HL-60 (cell line): ENCODE results near the gene HEXD.
"Not testable (repeated sequence)": the region's sequence is repeated elsewhere in the genome, so short reads cannot be mapped to it uniquely, and the experiment has no call there.

Experiments
- DNase-seq, 2 experiments: peaks; one replicate each; pipeline ENCODE4 v3.0.0-alpha.2; 2010 to 2020; ENCODE audit warnings: low read depth in 1 of 2, low spot score in 1 of 2
- H3K27ac ChIP-seq: fragments of 250-450 bp; sonication (Bioruptor Pico); replicated peaks from 2 replicates; pipeline ENCODE4 v1.5.1; 2020; ENCODE audit warnings: mild to moderate bottlenecking, moderate library complexity
- H3K27me3 ChIP-seq: fragments of 250-450 bp; sonication (Bioruptor Pico); 2 replicates; pipeline ENCODE4 v1.5.1; 2021; ENCODE audit warnings: mild to moderate bottlenecking, moderate library complexity; ENCODE audit not compliant: insufficient read depth, poor library complexity, severe bottlenecking
- H3K4me3 ChIP-seq: replicated peaks from 2 replicates; pipeline ENCODE4 v1.5.1; 2011; ENCODE audit warnings: mild to moderate bottlenecking, control low read depth, low read length; ENCODE audit not compliant: insufficient read depth
- CTCF ChIP-seq: IDR thresholded peaks from one replicate; pipeline ENCODE4 v1.5.1; 2011; ENCODE audit warnings: low read length, control low read depth, inconsistent platforms; ENCODE audit not compliant: insufficient read depth
- GABPA ChIP-seq: IDR thresholded peaks from 2 replicates; pipeline ENCODE4 v1.6.1; 2012; ENCODE audit warnings: low read depth
- POLR2AphosphoS5 ChIP-seq: IDR thresholded peaks from 2 replicates; pipeline ENCODE4 v1.6.1; 2012; ENCODE audit warnings: low read depth
- REST ChIP-seq: IDR thresholded peaks from 2 replicates; pipeline ENCODE4 v1.6.1; 2012; ENCODE audit warnings: low read depth; ENCODE audit not compliant: insufficient replicate concordance
- SPI1 ChIP-seq: IDR thresholded peaks from 2 replicates; pipeline ENCODE4 v1.6.1; 2012; ENCODE audit warnings: low read depth, mild to moderate bottlenecking, borderline replicate concordance

Gene HEXD

GRCh38 chr17:82410014-82410716, 8.0 kb upstream of the HEXD start:
- H3K27me3 ChIP-seq = no peaks in the 10 kb centered on the region
- H3K4me3 ChIP-seq = no peak overlapping the region
- no peak overlapping the region for H3K27ac ChIP-seq
- TF ChIP-seq CTCF = no peak
- TF ChIP-seq SPI1 = no peak
- TF ChIP-seq POLR2AphosphoS5 = no peak
- TF ChIP-seq REST = no peak
- no peak for TF ChIP-seq GABPA
- DNase-seq = no peak

GRCh38 chr17:82411396-82412053, 6.6 kb upstream of the HEXD start:
- H3K4me3 ChIP-seq = no peak overlapping the region
- no peak for DNase-seq
- no peaks in the 10 kb centered on the region for H3K27me3 ChIP-seq
- no peak overlapping the region for H3K27ac ChIP-seq
- TF ChIP-seq POLR2AphosphoS5 (no peak), REST (no peak), CTCF (no peak), GABPA (no peak), SPI1 (no peak)

- not testable (repeated sequence) for H3K4me3 ChIP-seq, DNase-seq, H3K27ac ChIP-seq, H3K27me3 ChIP-seq
Measured at GRCh38 chr17:82412081-82412480, 6.1 kb upstream of the HEXD start.

- no peaks in the 10 kb centered on the region for H3K27me3 ChIP-seq
- no peak overlapping the region for H3K4me3 ChIP-seq
- no peak overlapping the region for H3K27ac ChIP-seq
- TF ChIP-seq CTCF (no peak), GABPA (no peak), REST (no peak), SPI1 (no peak), POLR2AphosphoS5 (no peak)
- DNase-seq = no peak
Measured at GRCh38 chr17:82412535-82413520, 5.3 kb upstream of the HEXD start.
